Activated naive CD4-positive, alpha-beta T cell treated with anti-CD3 and anti-CD28 coated beads, Interleukin-2, amount 50 U/mL, for 16 hours (primary cell): ENCODE data around the gene PLEKHA7.

ENCODE experiments used
- DNase-seq: peaks from one replicate; pipeline ENCODE4 v3.0.0-alpha.2; 2020

Gene PLEKHA7

GRCh38 chr11:16784097-16784496 is 230.1 kb downstream of the PLEKHA7 start:
- DNase-seq: no peak

- no peak for DNase-seq
Measured at GRCh38 chr11:16783321-16783801, 230.9 kb downstream of the PLEKHA7 start.

GRCh38 chr11:16781936-16782919 is 232.0 kb downstream of the PLEKHA7 start:
- DNase-seq: no peak

GRCh38 chr11:16780698-16781550 is 233.3 kb downstream of the PLEKHA7 start:
- DNase-seq: no peak

- no peak for DNase-seq
Measured at GRCh38 chr11:16780146-16780545, 234.1 kb downstream of the PLEKHA7 start.

- DNase-seq: no peak
Measured at GRCh38 chr11:16779436-16779835, 234.8 kb downstream of the PLEKHA7 start.

GRCh38 chr11:16778876-16779275 is 235.3 kb downstream of the PLEKHA7 start:
- DNase-seq: no peak

- DNase-seq: no peak
Measured at GRCh38 chr11:16778286-16778685, 235.9 kb downstream of the PLEKHA7 start.

GRCh38 chr11:16777613-16777975 is 236.6 kb downstream of the PLEKHA7 start:
- DNase-seq: no peak

- DNase-seq: no peak
Measured at GRCh38 chr11:16776711-16777612, 237.3 kb downstream of the PLEKHA7 start.

- no peak for DNase-seq
Measured at GRCh38 chr11:16775614-16776283, 238.5 kb downstream of the PLEKHA7 start.

GRCh38 chr11:16774936-16775613 is 239.1 kb downstream of the PLEKHA7 start:
- DNase-seq: no peak

- DNase-seq: no peak
Measured at GRCh38 chr11:16773981-16774935, 240.0 kb downstream of the PLEKHA7 start.

- no peak for DNase-seq
Measured at GRCh38 chr11:16772141-16772512, 242.1 kb downstream of the PLEKHA7 start.

- no peak for DNase-seq
Measured at GRCh38 chr11:16771350-16772140, 242.7 kb downstream of the PLEKHA7 start.

- no peak for DNase-seq
Measured at GRCh38 chr11:16770016-16770415, 244.2 kb downstream of the PLEKHA7 start.

- no peak for DNase-seq
Measured at GRCh38 chr11:16769386-16769785, 244.8 kb downstream of the PLEKHA7 start.

GRCh38 chr11:16767957-16768356 is 246.3 kb downstream of the PLEKHA7 start:
- no peak for DNase-seq

- no peak for DNase-seq
Measured at GRCh38 chr11:16767137-16767536, 247.1 kb downstream of the PLEKHA7 start.
